K562 (cell line): ENCODE measurements around the gene CRHR2. TPM values are rescaled to one million over a fixed set of nuclear protein-coding genes. Genes with fewer than 3 reads are reported as not detected.
A peak's percentile ranks its signal among the peaks of the same experiment; 100 is the strongest.

Source experiments
- ATAC-seq: fragments of 200-7000 bp; cut with Tn5 transposase; 3 replicates; pipeline ENCODE4 v1.9.1; 2020; ENCODE audit warnings: moderate library complexity
- BruUV-seq: library from RNA; stranded (reverse); fragments of 400-500 nt; replicated peaks from 2 replicates; lab custom pipeline; 2021; lab: Mats Ljungman, UMichigan
- CTCF ChIA-PET: fragments of 300-600 bp; formaldehyde crosslinking; extraction: SDS; loops from one replicate; lab custom pipeline; 2021; ENCODE audit warnings: low intra/inter-chr PET ratio; lab: Yijun Ruan, JAX
- POLR2A ChIA-PET: fragments of 300-600, 350-650 bp; sonication (Branson Sonifier 250); formaldehyde crosslinking; extraction: SDS; loops from one replicate; lab custom pipeline; 2021; ENCODE audit warnings: antibody characterized with exemption, inconsistent platforms; lab: Yijun Ruan, JAX
- DNase-seq, 4 experiments: peaks; one replicate each; pipeline versions ENCODE4 v3.0.0 to v3.0.0-alpha.2; 2011 to 2018; ENCODE audit warnings: low spot score in 3 of 4, mixed read lengths in 3 of 4; ENCODE audit errors: extremely low read depth in 1 of 4
- FAIRE-seq: peaks from 2 replicates; lab custom pipeline; 2011; peaks lifted over from hg19 to GRCh38; lab: Jason Lieb, UNC
- H2AFZ ChIP-seq: 2 replicates; pipeline ENCODE4 v1.6.0; 2011; ENCODE audit warnings: low read depth, low read length, control low read depth, inconsistent platforms
- H3K27ac ChIP-seq: fragments of 200-600 bp; 3 replicates; pipeline ENCODE4 v1.8.0; 2011; ENCODE audit warnings: low read depth, mild to moderate bottlenecking, control low read depth, inconsistent platforms, low read length, moderate library complexity, mixed read lengths; ENCODE audit errors: extremely low read depth
- H3K27me3 ChIP-seq, 2 experiments: fragments of 300-600 bp in 1 of 2; 2 replicates in 1 of 2; 3 replicates in 1 of 2; pipeline versions ENCODE4 v1.6.0 to v1.8.0; 2011; ENCODE audit warnings: inconsistent platforms in 2 of 2, low read length in 2 of 2, mild to moderate bottlenecking in 1 of 2, mixed read lengths in 1 of 2, moderate library complexity in 1 of 2; ENCODE audit not compliant: control insufficient read depth in 2 of 2, insufficient read depth in 2 of 2
- H3K36me3 ChIP-seq: fragments of 300-600 bp; 3 replicates; pipeline ENCODE4 v1.8.0; 2011; ENCODE audit warnings: mild to moderate bottlenecking, low read length, inconsistent platforms; ENCODE audit not compliant: control insufficient read depth, insufficient read depth
- H3K4me1 ChIP-seq, 2 experiments: fragments of 200-600 bp in 1 of 2; replicated peaks in 1 of 2; 2 replicates in 1 of 2; 3 replicates in 1 of 2; pipeline versions ENCODE4 v1.5.1 to v1.8.0; 2011; ENCODE audit warnings: inconsistent platforms in 2 of 2, low read length in 2 of 2, mild to moderate bottlenecking in 1 of 2, mixed read lengths in 1 of 2, moderate library complexity in 1 of 2; ENCODE audit not compliant: control insufficient read depth in 2 of 2, insufficient read depth in 2 of 2
- H3K4me2 ChIP-seq: 2 replicates; pipeline ENCODE4 v1.6.1; 2011; ENCODE audit warnings: low read length, control low read depth, inconsistent platforms, mixed read lengths; ENCODE audit not compliant: insufficient read depth
- H3K4me3 ChIP-seq: fragments of 200-600 bp; sonication (generic), shearing (Covaris generic); 2 replicates; pipeline ENCODE4 v1.5.1; 2016; ENCODE audit warnings: control low read depth, inconsistent platforms
- H3K79me2 ChIP-seq: fragments of 200-600 bp; 3 replicates; pipeline ENCODE4 v1.8.0; 2011; ENCODE audit warnings: low read length, inconsistent platforms; ENCODE audit not compliant: control insufficient read depth, insufficient read depth
- H3K9ac ChIP-seq, 2 experiments: 2 replicates each; pipeline versions ENCODE4 v1.6.0 to v1.6.1; 2011; ENCODE audit warnings: low read depth in 2 of 2, low read length in 2 of 2, control low read depth in 1 of 2, inconsistent platforms in 1 of 2, mild to moderate bottlenecking in 1 of 2, mixed read lengths in 1 of 2; ENCODE audit not compliant: insufficient read depth in 1 of 2
- H3K9me1 ChIP-seq: one replicate; pipeline ENCODE4 v1.6.0; 2011; ENCODE audit warnings: inconsistent platforms, mild to moderate bottlenecking, low read length, moderate library complexity; ENCODE audit not compliant: control insufficient read depth, insufficient read depth
- H3K9me3 ChIP-seq: replicated peaks from 2 replicates; pipeline ENCODE4 v1.5.1; 2011; ENCODE audit warnings: low read depth, low read length, inconsistent platforms; ENCODE audit not compliant: control insufficient read depth, insufficient read depth
- H4K20me1 ChIP-seq: replicated peaks from 2 replicates; pipeline ENCODE4 v1.6.1; 2011; ENCODE audit warnings: low read length, inconsistent platforms, mixed read lengths; ENCODE audit not compliant: control insufficient read depth, insufficient read depth
- BMI1 ChIP-seq: fragments of 150-350 bp; IDR thresholded peaks from 2 replicates; pipeline ENCODE4 v1.6.1; 2014; ENCODE audit warnings: low read length
- CSDE1 ChIP-seq, 2 experiments: fragments of 450-650 bp; IDR thresholded peaks; 2 replicates each; pipeline ENCODE4 v1.6.1; 2016; ENCODE audit warnings: mild to moderate bottlenecking in 1 of 2
- DLX4 ChIP-seq: fragments of 250-450 bp; sonication (Bioruptor Pico); IDR thresholded peaks from 2 replicates; pipeline ENCODE4 v1.6.1; 2021; ENCODE audit warnings: mild to moderate bottlenecking
- ELF2 ChIP-seq: fragments of 250-450 bp; sonication (Bioruptor Pico); IDR thresholded peaks from 2 replicates; pipeline ENCODE4 v1.5.0; 2021; ENCODE audit warnings: mild to moderate bottlenecking
- GABPB1 ChIP-seq: sonication (generic); formaldehyde crosslinking; IDR thresholded peaks from 2 replicates; pipeline ENCODE4 v1.8.0; 2022; ENCODE audit warnings: mild to moderate bottlenecking, missing genetic modification reagents
- MAFG ChIP-seq: fragments of 450-650 bp; conservative IDR thresholded peaks from 2 replicates; pipeline ENCODE4 v1.6.1; 2016; ENCODE audit warnings: missing genetic modification characterization, missing compliant biosample characterization
- NR4A1 ChIP-seq, 2 experiments: fragments of 250-450 bp in 1 of 2; fragments of 450-650 bp in 1 of 2; sonication (Bioruptor Pico) in 1 of 2; IDR thresholded peaks; 2 replicates each; pipeline versions ENCODE4 v1.4.0 to v1.6.1; 2016 to 2020; ENCODE audit warnings: mild to moderate bottlenecking in 2 of 2, missing compliant biosample characterization in 1 of 2, missing genetic modification characterization in 1 of 2, moderate library complexity in 1 of 2
- PURB ChIP-seq: sonication (generic); formaldehyde crosslinking; IDR thresholded peaks from 2 replicates; pipeline ENCODE4 v1.9.0; 2021; ENCODE audit warnings: low read depth, mild to moderate bottlenecking, missing genetic modification reagents
- RERE ChIP-seq: sonication (generic); formaldehyde crosslinking; IDR thresholded peaks from 2 replicates; pipeline ENCODE4 v1.8.0; 2023; ENCODE audit warnings: missing genetic modification reagents, mild to moderate bottlenecking, borderline replicate concordance
- TOE1 ChIP-seq, 2 experiments: fragments of 450-650 bp in 1 of 2; sonication (generic) in 1 of 2; formaldehyde crosslinking in 1 of 2; IDR thresholded peaks; 2 replicates each; pipeline versions ENCODE4 v1.7.1 to v1.8.0; 2016 to 2022; ENCODE audit warnings: borderline replicate concordance in 2 of 2, mild to moderate bottlenecking in 2 of 2, antibody characterized with exemption in 1 of 2, inconsistent platforms in 1 of 2, low read depth in 1 of 2, missing genetic modification reagents in 1 of 2, moderate library complexity in 1 of 2
- WGBS: fragments of 100-300 bp; shearing (Covaris generic); methylation state at CpG from one replicate; pipeline ENCODE4 v1.1.6; 2016; ENCODE audit warnings: low coverage, mixed read lengths; ENCODE audit not compliant: insufficient coverage; ENCODE audit errors: missing lambda C conversion rate; 5-methylcytosine and 5-hydroxymethylcytosine counted together
- in situ Hi-C: fragments of 300-500 bp; cut with MboI; formaldehyde crosslinking; loops from 4 replicates; pipeline ENCODE4 v1.15.0; 2018; ENCODE audit warnings: inconsistent platforms, mixed read lengths
- intact Hi-C: fragments of 100-400 bp; cut with micrococcal nuclease; formaldehyde crosslinking; loops from 2 replicates; pipeline ENCODE4 v1.14.2; 2022
- polyA plus RNA-seq, 8 experiments: library from polyadenylated mRNA; depleted of rRNA in 4 of 8; stranded (reverse) in 5 of 8; unstranded in 3 of 8; fragments of >200 nt; fragmentation: Nextera tagmentation in 2 of 8; fragmentation: Illumina TruSeq in 1 of 8; extraction: Ambion mirVana in 2 of 8; extraction: Trizol in 1 of 8; gene quantifications; 2 replicates each; pipeline versions ENCODE4 v1.2.1 to v1.2.3, GENCODE V29; 2011 to 2014; ENCODE audit warnings: inconsistent platforms in 1 of 8, missing spikeins in 1 of 8
- total RNA-seq, 7 experiments: library from RNA; depleted of rRNA in 6 of 7; stranded (reverse); fragments of >200 nt in 6 of 7; fragmentation: Illumina TruSeq in 2 of 7; extraction: Trizol in 2 of 7; gene quantifications; 2 replicates each; pipeline versions ENCODE4 v1.2.1 to v1.2.3, GENCODE V29; 2011 to 2021; ENCODE audit warnings: low replicate concordance in 1 of 7

CRHR2 gene
- total and polyA plus RNA-seq, 9 of the 15 experiments (the other 6 are each of a cell fraction or from before 2014, with no cell fraction given): not detected

DNA sequence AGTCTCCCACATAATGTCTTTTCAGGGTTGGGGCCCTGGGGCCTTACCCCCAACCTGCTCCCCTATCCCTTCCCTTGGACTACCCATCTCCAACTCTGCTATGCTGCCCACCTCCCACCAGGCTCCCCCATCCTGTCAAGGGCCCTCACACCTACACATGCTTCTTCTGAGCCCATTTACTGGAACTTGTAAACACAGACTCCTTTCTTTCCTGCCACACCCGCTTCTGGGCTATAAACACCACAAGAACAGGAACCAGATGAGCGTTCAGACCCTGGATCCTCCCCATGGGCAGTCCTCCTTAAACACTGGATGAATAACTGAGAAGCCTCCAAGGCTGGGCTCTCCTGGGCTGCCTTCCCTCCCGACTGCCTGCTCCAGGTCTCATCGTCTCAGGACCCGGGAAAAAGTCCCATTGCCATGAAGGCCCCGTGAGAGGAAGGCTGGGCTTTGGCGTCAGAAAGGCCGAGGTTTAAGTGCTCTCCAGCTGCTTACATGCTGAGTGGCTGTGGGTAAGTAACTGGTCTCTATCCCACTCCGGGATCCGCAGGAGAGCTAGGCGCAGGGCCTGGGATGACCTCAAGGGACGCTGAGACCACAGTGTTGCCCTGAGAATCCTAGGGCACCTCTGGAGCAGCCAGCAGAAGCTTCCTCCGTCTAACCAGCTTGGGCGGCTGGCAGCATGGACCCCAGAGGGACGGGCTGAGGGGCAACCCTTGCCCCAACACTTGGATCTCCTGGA lies 15.6 kb upstream of the CRHR2 start:
- ChIA-PET CTCF (no interaction called here), POLR2A (interaction anchor here (0.7 to 1.5 kb wide), 2 partner anchors 11 to 13 kb away, joined by 3 to 5 read pairs; no protein-coding TSS in a partner anchor)
- no peak for TF ChIP-seq GABPB1
- no peak for TF ChIP-seq RERE
- no peak for TF ChIP-seq PURB (CRISPR knock-in tag)
- no peak for TF ChIP-seq CSDE1 (IDR thresholded peaks at IDR 0.05)
- TF ChIP-seq NR4A1 (CRISPR knock-in tag; IDR thresholded peaks at IDR 0.05): no peak
- TF ChIP-seq NR4A1 (tag; IDR thresholded peaks at IDR 0.05): no peak
- no peak for TF ChIP-seq TOE1 (IDR thresholded peaks at IDR 0.05; ENCODE audit: borderline replicate concordance)
- no peak for TF ChIP-seq TOE1 (CRISPR knock-in tag; IDR thresholded peaks at IDR 0.05; ENCODE audit: borderline replicate concordance, low read depth)
- no peak for TF ChIP-seq ELF2 (CRISPR knock-in tag)
- TF ChIP-seq MAFG (tag): no peak
- no peak for TF ChIP-seq DLX4 (CRISPR knock-in tag)
- TF ChIP-seq BMI1: no peak
- Histone ChIP-seq H3K27ac (no peak overlapping the region), H4K20me1 (0 out of 2 replicates have a peak, but pooled peaks cover 3% of the 10 kb centered on the region), H3K4me3 (no peak overlapping the region), H3K4me1 (peaks cover 0 to 5% of the 10 kb centered on the region in 2 experiments; a peak in 2 of 5 replicates), H3K9me3 (no peaks in the 10 kb centered on the region), H3K4me2 (no peak overlapping the region), H3K79me2 (no peaks in the 10 kb centered on the region), H3K9me1 (no peaks in the 10 kb centered on the region), H3K9ac (peak overlapping the region in 1 of 2 experiments; percentile 12; a peak in 1 of 4 replicates), H3K27me3 (peaks cover 14 to 68% of the 10 kb centered on the region in 2 experiments), H3K36me3 (no peaks in the 10 kb centered on the region), H2AFZ (no peak overlapping the region)
- FAIRE-seq: no peak
- BruUV-seq: no TSS peak
- intact Hi-C loops (no loop called here), in situ Hi-C loops (no loop called here)
- ATAC-seq: peak; percentile 24; the same call in 2 of the 3 replicates
- under 1% methylated on average over 15 of the region's 15 CpGs for WGBS
- no peak for DNase-seq
